BJ (cell line): Measurements from ENCODE around the gene TNRC18. TPM values are rescaled to one million over a fixed set of nuclear protein-coding genes. Genes with fewer than 3 reads are reported as not detected.
"Not testable (repeated sequence)": the region's sequence is repeated elsewhere in the genome, so short reads cannot be mapped to it uniquely, and the experiment has no call there.

ENCODE experiments used
- CTCF ChIA-PET: fragments of 350-600 bp; formaldehyde crosslinking; extraction: SDS; loops from one replicate; lab custom pipeline; 2021; ENCODE audit warnings: antibody characterized with exemption, inconsistent platforms; lab: Yijun Ruan, JAX
- POLR2A ChIA-PET: fragments of 300-600 bp; sonication (Branson Sonifier 250); formaldehyde crosslinking; extraction: SDS; loops from one replicate; lab custom pipeline; 2021; ENCODE audit warnings: antibody characterized with exemption; lab: Charles Lee
- DNase-seq: peaks from one replicate; pipeline ENCODE4 v3.0.0-alpha.2; 2011; ENCODE audit warnings: low read depth
- H3K27me3 ChIP-seq: 2 replicates; pipeline ENCODE4 v1.6.0; 2011; ENCODE audit warnings: low read length; ENCODE audit not compliant: control insufficient read depth, insufficient read depth
- H3K36me3 ChIP-seq: 2 replicates; pipeline ENCODE4 v1.5.1; 2011; ENCODE audit warnings: low read length; ENCODE audit not compliant: control insufficient read depth, insufficient read depth
- H3K4me3 ChIP-seq: 2 replicates; pipeline ENCODE4 v1.5.1; 2011; ENCODE audit warnings: low read depth, mild to moderate bottlenecking, control low read depth, low read length
- CTCF ChIP-seq: IDR thresholded peaks from 2 replicates; pipeline ENCODE4 v1.5.1; 2011; ENCODE audit warnings: low read depth, mild to moderate bottlenecking, control low read depth, inconsistent platforms, low read length, moderate library complexity; ENCODE audit not compliant: insufficient read depth
- polyA plus RNA-seq: library from polyadenylated mRNA; depleted of rRNA; stranded (reverse); fragments of >200 nt; gene quantifications from 2 replicates; pipeline ENCODE4 v1.2.3, GENCODE V29; 2011

TNRC18 gene
- polyA plus RNA-seq, 1 experiment: 20.1 TPM

- ChIA-PET POLR2A (no interaction called here), CTCF (no interaction called here)
- TF ChIP-seq CTCF: no peak
Observed at GRCh38 chr7:5270788-5271187, 152.8 kb downstream of the TNRC18 start.

GRCh38 chr7:5269992-5270657, 153.5 kb downstream of the TNRC18 start:
- CTCF ChIA-PET, H3K4me3 ChIP-seq, H3K27me3 ChIP-seq, DNase-seq, POLR2A ChIA-PET, H3K36me3 ChIP-seq: not testable (repeated sequence)

More at GRCh38 chr7:5270788-5271187, 152.8 kb downstream of the TNRC18 start:
- Histone ChIP-seq H3K36me3 (no peaks in the 10 kb centered on the region), H3K4me3 (no peak overlapping the region), H3K27me3 (peaks cover 3% of the 10 kb centered on the region)
- DNase-seq: no peak

GRCh38 chr7:5267829-5268228, 155.8 kb downstream of the TNRC18 start:
- H3K4me3 ChIP-seq, POLR2A ChIA-PET, H3K36me3 ChIP-seq, DNase-seq, CTCF ChIA-PET, H3K27me3 ChIP-seq: not testable (repeated sequence)

- TF ChIP-seq CTCF: no peak
- CTCF ChIA-PET: interaction anchor here (0.6 kb wide), 1 partner anchor 19 kb away, joined by 3 read pairs; no protein-coding TSS in a partner anchor
- no peaks in the 10 kb centered on the region; the same call in 1 of the 2 replicates for H3K27me3 ChIP-seq
Observed at GRCh38 chr7:5266191-5267028, 157.2 kb downstream of the TNRC18 start.

GRCh38 chr7:5265320-5266190, 158.1 kb downstream of the TNRC18 start:
- Histone ChIP-seq H3K27me3 (no peaks in the 10 kb centered on the region; the same call in 1 of the 2 replicates), H3K36me3 (no peaks in the 10 kb centered on the region), H3K4me3 (no peak overlapping the region)
- POLR2A ChIA-PET: no interaction called here
- TF ChIP-seq CTCF: no peak
- CTCF ChIA-PET: interaction anchor here (0.6 kb wide), 1 partner anchor 18 kb away, joined by 3 read pairs; no protein-coding TSS in a partner anchor
- DNase-seq: no peak

More at GRCh38 chr7:5266191-5267028, 157.2 kb downstream of the TNRC18 start:
- Histone ChIP-seq H3K36me3 (no peaks in the 10 kb centered on the region), H3K4me3 (no peak overlapping the region)
- no peak for DNase-seq
- POLR2A ChIA-PET: no interaction called here

GRCh38 chr7:5263066-5263465, 160.6 kb downstream of the TNRC18 start:
- H3K4me3 ChIP-seq, H3K27me3 ChIP-seq, H3K36me3 ChIP-seq, DNase-seq, POLR2A ChIA-PET, CTCF ChIA-PET: not testable (repeated sequence)

GRCh38 chr7:5260530-5261068, 163.0 kb downstream of the TNRC18 start:
- DNase-seq, H3K36me3 ChIP-seq, POLR2A ChIA-PET, H3K27me3 ChIP-seq, H3K4me3 ChIP-seq: not testable (repeated sequence)
- CTCF ChIA-PET: interaction anchor here (1.9 kb wide), 1 partner anchor 21 kb away, joined by 4 read pairs; no protein-coding TSS in a partner anchor
